HAP-1 (cell line): ENCODE measurements around the gene BIRC7.
"Not testable (repeated sequence)": the region's sequence is repeated elsewhere in the genome, so short reads cannot be mapped to it uniquely, and the experiment has no call there.

Experiments
- DNase-seq, 2 experiments: peaks; one replicate each; pipeline ENCODE4 v3.0.0-alpha.2; 2016 to 2020; ENCODE audit warnings: low spot score in 2 of 2
- H3K27me3 ChIP-seq: fragments of 250-450 bp; sonication (Bioruptor Pico); 2 replicates; pipeline ENCODE4 v1.5.1; 2020; ENCODE audit warnings: low read depth, mild to moderate bottlenecking, moderate library complexity
- H3K36me3 ChIP-seq: fragments of 250-450 bp; sonication (Bioruptor Pico); replicated peaks from 2 replicates; pipeline ENCODE4 v1.5.1; 2020; ENCODE audit warnings: mild to moderate bottlenecking
- H3K4me1 ChIP-seq: fragments of 250-450 bp; sonication (Bioruptor Pico); 2 replicates; pipeline ENCODE4 v1.5.1; 2020; ENCODE audit warnings: mild to moderate bottlenecking
- H3K4me3 ChIP-seq: fragments of 250-450 bp; sonication (Bioruptor Pico); 2 replicates; pipeline ENCODE4 v1.5.1; 2020; ENCODE audit warnings: mild to moderate bottlenecking, moderate library complexity
- H3K9me3 ChIP-seq: fragments of 250-450 bp; sonication (Bioruptor Pico); 2 replicates; pipeline ENCODE4 v1.5.1; 2020; ENCODE audit warnings: mild to moderate bottlenecking, moderate library complexity
- in situ Hi-C: fragments of 300-500 bp; cut with MboI; formaldehyde crosslinking; loops from 3 replicates; pipeline ENCODE4 v1.14.3; 2020; ENCODE audit warnings: low sequenced_read_pairs, inconsistent platforms, mixed read lengths

The BIRC7 gene

DNA sequence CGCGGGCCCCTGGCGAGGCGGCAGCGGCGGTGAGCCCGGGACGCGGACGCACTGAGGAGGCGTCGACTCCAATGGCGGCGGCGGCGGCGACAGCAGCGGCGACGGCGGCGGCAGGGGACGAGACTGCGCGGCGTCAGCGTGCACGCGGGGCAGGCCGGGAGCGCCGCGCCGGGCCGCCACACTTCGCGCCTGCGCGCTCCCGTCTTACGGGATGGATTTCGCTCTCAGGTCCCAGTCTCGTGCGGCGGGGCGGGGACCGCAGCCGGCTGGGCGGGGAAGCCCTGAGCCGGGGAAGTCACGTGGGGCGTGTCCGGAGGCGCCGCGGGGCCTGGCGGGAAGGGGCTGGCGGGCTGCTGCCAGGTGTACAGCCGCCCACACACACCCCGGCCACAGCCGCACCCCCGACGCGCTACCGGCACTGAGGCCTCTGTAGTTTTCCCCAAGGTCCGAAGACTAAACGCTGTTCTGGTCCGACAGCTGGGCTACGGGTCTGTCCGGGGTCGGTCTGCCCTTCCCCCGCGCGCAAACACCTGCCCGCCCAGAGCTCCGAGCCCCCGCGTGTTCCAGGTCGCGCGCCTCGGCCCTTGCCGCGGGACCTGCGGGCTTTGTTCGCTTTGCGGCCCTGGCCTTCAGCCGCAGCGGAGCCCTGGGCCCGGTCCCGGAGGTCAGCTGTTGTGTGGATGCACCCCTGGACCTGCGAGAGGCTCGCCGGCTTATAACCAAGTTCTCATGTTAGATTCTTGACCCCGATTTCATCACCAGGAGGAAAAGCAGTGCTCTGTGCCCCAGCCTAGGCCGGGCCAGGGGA is 19.5 kb upstream of the BIRC7 start, which contains the start of gene YTHDF1:
Gene YTHDF1 (minus strand): TSS at position 91 of the 808 bp plus-strand sequence. CDS start 239 bp downstream, outside the sequence.
- Histone ChIP-seq H3K36me3 (peaks cover 44% of the 10 kb centered on the region), H3K27me3 (peaks cover 9% of the 10 kb centered on the region; the same call in 1 of the 2 replicates), H3K9me3 (no peaks in the 10 kb centered on the region), H3K4me3 (peak within 1 kb of the TSS; percentile 66), H3K4me1 (peaks cover 15% of the 10 kb centered on the region)
- DNase-seq: peak; percentile 89 to 97
- in situ Hi-C loops: no loop called here

DNA sequence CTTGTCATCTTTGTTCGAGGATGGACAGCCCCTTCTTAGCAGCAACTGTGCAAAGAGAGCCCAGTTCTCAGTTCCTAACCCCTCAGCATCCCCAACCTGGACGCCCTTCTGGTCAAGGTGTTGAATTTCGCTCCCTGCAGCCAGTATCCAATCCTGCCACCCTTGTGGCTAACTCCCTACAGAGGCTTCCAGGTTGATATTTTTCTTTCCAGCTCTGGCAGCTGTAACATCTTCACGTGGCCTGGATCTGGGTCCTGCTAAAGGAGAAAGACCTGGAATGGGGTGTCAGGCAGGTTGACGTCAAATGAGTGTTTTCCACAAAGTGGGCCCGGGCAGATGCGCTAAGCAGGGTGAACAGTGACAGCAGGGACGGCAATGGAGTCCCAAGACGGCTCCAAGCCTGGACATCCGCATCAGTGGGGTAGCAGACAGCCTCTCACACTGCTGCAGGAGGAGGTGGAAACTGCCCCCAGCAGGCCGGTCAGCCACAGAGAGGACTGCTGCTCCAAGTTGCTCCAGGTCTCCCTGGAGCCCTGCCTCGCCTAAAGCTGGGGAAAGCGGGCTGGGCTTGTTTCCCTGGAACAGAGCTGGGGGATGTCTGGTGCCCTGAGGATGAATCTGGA is 18.7 kb upstream of the BIRC7 start:
- H3K36me3 ChIP-seq: peaks cover 37% of the 10 kb centered on the region
- peaks cover 12% of the 10 kb centered on the region; the same call in 1 of the 2 replicates for H3K27me3 ChIP-seq
- H3K9me3 ChIP-seq: no peaks in the 10 kb centered on the region
- in situ Hi-C loops: no loop called here
- DNase-seq: no peak
- peak overlapping the region; percentile 46 for H3K4me3 ChIP-seq
- peaks cover 15% of the 10 kb centered on the region for H3K4me1 ChIP-seq

DNA sequence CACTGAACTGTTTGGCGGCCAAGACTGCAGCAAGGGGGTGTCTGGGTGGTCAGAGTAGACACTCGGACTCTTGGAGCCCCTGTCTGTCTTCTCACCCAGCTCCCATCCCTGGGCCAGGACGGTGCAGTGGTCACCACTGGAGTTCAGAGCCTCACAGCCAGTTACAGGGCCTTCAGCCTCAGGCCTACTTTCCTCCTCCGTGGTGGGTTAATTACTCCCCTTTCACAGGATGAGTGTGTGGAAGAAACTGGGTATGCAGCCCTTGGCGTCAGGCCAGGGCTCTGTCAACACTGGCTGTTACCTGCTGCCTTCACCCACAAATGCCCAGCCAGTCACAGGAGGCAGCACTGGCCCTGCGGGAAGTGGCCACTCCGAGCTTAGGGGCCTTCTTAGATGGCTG is 18.0 kb upstream of the BIRC7 start:
- Histone ChIP-seq H3K27me3 (peaks cover 19% of the 10 kb centered on the region; the same call in 1 of the 2 replicates), H3K9me3 (no peaks in the 10 kb centered on the region), H3K4me1 (peaks cover 15% of the 10 kb centered on the region), H3K36me3 (peaks cover 29% of the 10 kb centered on the region), H3K4me3 (no peak overlapping the region)
- in situ Hi-C loops: no loop called here
- no peak for DNase-seq

DNA sequence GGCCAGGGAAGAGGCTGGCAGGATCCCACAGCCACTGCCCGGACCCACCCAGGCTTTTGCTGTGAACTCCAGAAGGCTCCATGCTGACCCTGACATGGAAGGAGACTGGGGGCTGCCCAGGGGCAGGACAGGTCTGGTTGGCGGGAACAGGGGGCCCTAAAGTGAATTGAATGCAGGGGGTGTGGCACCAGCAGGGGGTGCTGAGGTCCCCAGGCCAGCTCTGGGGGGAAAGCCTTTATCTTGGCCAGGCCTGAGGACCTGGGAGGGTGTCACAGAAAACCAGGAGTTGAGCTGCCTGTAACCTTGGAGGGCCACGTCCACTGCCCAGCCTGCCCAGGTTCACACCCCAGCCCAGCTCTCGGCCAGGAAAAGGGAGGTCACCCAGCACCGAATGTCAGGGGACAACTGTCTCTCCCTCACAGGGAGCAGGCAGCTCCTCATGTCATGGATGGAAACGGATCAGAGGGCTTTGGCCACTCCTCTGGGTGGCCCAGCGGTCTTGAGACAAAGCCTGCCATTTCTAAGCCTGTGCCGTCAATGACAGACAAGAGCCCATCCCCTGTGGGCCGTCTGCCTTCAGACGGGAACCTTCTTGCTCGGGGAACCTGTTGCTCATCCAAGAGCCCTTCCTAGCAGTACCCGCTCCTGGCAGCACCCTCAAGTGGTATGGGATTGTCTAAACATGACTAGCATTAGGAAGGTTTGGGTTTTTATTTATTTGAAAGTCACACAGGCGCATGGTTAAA is 16.8 kb upstream of the BIRC7 start:
- Histone ChIP-seq H3K27me3 (peaks cover 23% of the 10 kb centered on the region; the same call in 1 of the 2 replicates), H3K9me3 (no peaks in the 10 kb centered on the region), H3K4me1 (peaks cover 15% of the 10 kb centered on the region), H3K4me3 (no peak overlapping the region), H3K36me3 (peaks cover 18% of the 10 kb centered on the region)
- in situ Hi-C loops: no loop called here
- DNase-seq: no peak

DNA sequence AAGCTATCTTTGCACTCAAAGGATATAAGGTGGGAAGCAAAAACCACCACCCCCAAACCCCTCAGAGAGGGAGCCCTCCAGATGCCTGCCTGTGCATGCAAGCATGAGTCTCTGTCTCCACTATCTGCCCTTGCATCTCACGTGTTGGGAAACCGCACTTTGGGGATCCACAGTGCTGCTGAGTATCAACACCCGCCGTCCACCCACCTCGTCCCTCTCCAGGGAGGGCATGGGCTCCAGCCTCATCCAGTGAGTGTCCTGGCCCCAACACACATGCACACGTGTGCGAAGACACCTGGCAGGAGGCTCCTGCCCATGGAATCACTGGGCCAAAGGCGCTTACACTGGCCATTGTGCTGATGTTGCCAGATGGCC is 16.3 kb upstream of the BIRC7 start:
- H3K36me3 ChIP-seq: peaks cover 12% of the 10 kb centered on the region
- in situ Hi-C loops: no loop called here
- H3K27me3 ChIP-seq: peaks cover 23% of the 10 kb centered on the region; the same call in 1 of the 2 replicates
- H3K4me1 ChIP-seq: peaks cover 11% of the 10 kb centered on the region
- no peaks in the 10 kb centered on the region for H3K9me3 ChIP-seq
- no peak overlapping the region for H3K4me3 ChIP-seq
- DNase-seq: no peak

DNA sequence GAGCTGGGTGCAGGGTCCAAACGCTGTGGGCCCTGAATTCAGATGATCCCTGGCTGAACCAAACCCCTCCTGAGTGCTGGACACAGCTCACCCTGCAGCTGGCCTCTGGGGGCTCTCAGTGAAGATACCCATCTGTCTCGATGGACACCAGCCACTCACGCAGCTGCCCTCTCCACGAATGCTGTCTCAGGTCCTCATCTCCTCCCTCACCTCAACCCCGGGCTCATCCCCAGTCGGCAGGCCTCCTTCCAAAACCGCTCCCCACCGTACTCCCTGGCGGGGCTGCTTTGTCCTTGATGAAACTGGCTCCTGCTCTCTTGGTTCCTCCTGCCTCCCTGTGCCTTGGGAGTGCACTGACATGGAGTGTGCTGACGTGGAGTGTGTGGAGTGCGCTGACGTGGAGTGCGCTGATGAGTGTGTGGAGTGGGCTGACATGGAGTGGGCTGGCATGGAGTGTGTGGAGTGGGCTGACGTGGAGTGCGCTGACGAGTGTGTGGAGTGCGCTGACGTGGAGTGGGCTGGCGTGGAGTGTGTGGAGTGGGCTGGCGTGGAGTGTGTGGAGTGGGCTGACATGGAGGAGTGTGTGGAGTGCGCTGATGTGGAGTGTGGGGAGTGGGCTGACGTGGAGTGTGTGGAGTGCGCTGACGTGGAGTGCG is 15.7 kb upstream of the BIRC7 start:
- in situ Hi-C loops: no loop called here
- Histone ChIP-seq H3K4me3 (no peak overlapping the region), H3K27me3 (peaks cover 23% of the 10 kb centered on the region; the same call in 1 of the 2 replicates), H3K36me3 (peaks cover 7% of the 10 kb centered on the region), H3K4me1 (peaks cover 5% of the 10 kb centered on the region), H3K9me3 (no peaks in the 10 kb centered on the region)
- no peak for DNase-seq

DNA sequence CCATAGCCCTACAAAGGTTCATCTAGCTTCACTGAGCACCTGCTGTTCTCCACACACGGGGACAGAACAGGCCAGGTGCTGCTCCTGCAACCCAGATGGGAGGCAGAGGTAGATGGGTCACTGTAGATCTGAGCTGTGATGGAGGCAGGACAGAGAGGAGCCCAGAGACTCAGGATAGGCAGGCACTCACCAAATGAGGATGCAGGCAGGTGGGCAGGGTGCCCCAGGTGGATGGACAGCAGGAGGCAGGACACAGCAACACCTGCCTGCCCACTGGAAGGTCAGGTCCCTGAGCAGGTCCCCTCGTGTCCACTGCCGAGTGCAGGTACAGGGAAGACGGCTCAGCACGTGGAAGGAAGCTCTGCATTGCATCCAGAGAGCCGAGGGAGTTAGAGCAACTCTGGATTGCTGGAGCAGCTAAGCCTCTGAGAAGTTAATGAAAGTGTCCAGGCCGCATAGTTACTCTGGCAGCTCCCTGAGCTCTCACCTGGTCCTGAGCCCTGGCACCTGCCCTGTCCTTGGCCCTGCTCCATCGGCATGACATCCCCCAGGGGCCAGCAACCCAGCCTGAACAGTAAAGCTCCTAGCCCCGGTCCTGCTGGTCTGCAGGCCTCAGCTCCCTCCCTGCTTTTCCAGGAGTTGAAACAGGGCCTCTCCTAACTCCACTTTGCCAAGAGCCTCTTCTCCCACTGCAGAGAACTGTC is 14.9 kb upstream of the BIRC7 start:
- no peaks in the 10 kb centered on the region for H3K36me3 ChIP-seq
- peaks cover 5% of the 10 kb centered on the region for H3K4me1 ChIP-seq
- H3K9me3 ChIP-seq: no peaks in the 10 kb centered on the region
- H3K27me3 ChIP-seq: peaks cover 23% of the 10 kb centered on the region; the same call in 1 of the 2 replicates
- no peak overlapping the region for H3K4me3 ChIP-seq
- in situ Hi-C loops: no loop called here
- no peak for DNase-seq

DNA sequence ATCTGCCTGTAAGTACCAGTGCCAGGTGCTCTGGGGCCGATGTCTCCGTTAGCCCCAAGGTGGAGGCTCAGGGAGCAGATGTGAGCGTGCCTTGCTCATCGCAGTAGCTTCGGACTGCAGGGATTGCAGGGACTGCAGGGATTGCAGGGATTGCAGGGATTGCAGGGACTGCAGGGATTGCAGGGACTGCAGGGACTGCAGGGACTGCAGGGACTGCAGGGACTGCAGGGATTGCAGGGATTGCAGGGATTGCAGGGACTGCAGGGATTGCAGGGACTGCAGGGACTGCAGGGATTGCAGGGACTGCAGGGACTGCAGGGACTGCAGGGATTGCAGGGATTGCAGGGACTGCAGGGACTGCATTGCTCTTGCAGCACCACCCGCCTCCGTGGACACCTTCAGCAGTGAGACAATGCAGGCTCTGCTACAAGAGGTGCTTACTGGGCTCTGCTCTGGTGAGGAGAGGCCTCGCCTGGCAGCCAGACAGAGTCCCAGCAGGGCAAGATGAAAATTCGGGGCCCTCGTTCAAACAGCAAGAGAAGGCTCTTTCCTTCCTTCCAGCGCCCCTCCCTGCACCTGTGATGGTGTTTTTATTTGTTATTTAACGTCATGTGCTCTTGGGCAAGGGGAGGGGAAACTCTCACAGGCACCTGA is 14.2 kb upstream of the BIRC7 start:
- H3K9me3 ChIP-seq, H3K4me1 ChIP-seq, DNase-seq, H3K4me3 ChIP-seq, H3K36me3 ChIP-seq, in situ Hi-C loops: not testable (repeated sequence)
- peaks cover 23% of the 10 kb centered on the region; the same call in 1 of the 2 replicates for H3K27me3 ChIP-seq

DNA sequence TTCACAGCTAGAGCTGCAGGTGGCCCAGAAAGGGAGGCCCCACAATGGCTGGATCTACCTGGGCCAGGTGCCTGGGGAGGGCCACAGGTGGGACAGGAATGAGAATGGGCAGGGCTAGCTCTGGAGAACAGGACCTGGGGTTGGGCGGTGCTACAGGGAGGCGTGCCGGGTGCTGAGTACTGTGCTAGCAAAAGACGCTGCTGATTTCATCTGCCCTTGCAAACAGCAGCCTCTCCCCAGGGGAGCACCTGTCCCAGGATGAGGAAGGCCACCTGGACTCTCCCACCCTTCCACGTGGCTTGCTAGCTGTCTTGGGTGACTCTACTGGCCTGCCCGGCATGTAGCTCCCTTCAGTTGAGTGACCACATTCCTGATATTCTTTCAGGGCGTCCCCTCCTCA is 13.2 kb upstream of the BIRC7 start:
- Histone ChIP-seq H3K27me3 (peaks cover 23% of the 10 kb centered on the region; the same call in 1 of the 2 replicates), H3K4me1 (no peaks in the 10 kb centered on the region), H3K36me3 (no peaks in the 10 kb centered on the region), H3K9me3 (no peaks in the 10 kb centered on the region), H3K4me3 (no peak overlapping the region)
- no peak for DNase-seq
- in situ Hi-C loops: no loop called here

DNA sequence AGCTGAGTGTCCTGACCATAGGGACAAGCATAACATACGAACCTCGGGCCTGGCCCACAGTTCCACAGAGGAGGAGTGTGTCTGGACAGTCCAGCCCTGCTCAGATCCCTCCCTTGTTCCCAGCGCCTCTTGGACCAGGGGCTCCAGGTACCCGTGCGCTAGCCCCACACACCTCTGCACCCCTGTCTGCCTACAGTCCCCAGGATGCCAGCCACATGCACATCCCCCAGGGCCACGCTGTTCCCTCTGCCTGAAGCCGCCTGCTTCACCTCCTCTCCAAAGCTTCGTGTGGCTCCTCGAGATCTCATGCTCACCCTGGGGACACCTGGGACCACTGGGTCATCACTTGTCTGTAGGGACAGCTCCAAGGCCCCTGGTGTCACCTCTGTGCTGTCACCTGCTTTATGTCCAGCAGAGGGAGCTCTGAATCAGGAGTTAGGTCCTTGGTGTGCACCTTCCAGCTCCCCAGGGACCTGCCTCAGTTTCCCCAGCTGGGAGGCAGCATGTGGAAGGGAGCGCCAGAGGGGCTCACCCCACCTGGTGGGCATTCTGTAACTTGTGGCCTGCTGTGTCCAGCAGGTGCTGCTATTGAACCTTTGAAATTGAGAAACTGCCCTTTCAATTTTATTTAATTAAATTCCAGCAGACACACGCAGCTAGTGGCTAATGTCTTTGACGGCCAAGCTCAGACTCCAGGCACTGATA is 12.4 kb upstream of the BIRC7 start:
- in situ Hi-C loops: no loop called here
- peaks cover 23% of the 10 kb centered on the region; the same call in 1 of the 2 replicates for H3K27me3 ChIP-seq
- H3K4me1 ChIP-seq: no peaks in the 10 kb centered on the region
- H3K9me3 ChIP-seq: no peaks in the 10 kb centered on the region
- DNase-seq: peak in 1 of 2 experiments; percentile 65
- H3K4me3 ChIP-seq: no peak overlapping the region
- no peaks in the 10 kb centered on the region for H3K36me3 ChIP-seq

DNA sequence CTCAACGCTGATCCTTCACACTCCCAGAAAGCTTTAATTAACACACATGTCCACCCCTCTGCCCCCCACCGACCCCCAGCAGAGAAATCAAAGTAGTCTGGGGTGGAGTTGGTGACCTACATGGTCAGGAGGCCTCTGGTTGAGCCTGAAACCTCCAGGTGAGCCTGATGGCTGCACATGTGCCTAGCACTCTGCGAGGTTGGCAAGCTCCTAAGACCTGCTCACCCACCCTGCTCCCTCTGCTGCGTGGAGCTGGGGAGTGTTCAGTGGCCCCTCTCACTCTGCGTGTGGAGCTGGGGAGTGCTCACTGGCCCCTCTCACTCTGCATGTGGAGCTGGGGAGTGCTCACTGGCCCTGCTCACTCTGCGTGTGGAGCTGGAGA is 11.9 kb upstream of the BIRC7 start:
- no peaks in the 10 kb centered on the region for H3K36me3 ChIP-seq

More for the DNA sequence above, 11.9 kb upstream of the BIRC7 start:
- Histone ChIP-seq H3K4me1 (no peaks in the 10 kb centered on the region), H3K9me3 (no peaks in the 10 kb centered on the region), H3K4me3 (no peak overlapping the region), H3K27me3 (peaks cover 23% of the 10 kb centered on the region; the same call in 1 of the 2 replicates)
- DNase-seq: no peak
- in situ Hi-C loops: no loop called here
